Left renal cortex interstitium (tissue), 4 donors: ENCODE measurements around the gene PACRG. TPM values are rescaled to one million over a fixed set of nuclear protein-coding genes. Genes with fewer than 3 reads are reported as not detected.

Source experiments
- DNase-seq, 4 donors: peaks; one replicate each; pipeline ENCODE4 v3.0.0-alpha.2; 2013; ENCODE audit warnings: low read depth in 4 of 4, low spot score in 2 of 4, missing footprints in 1 of 4
- polyA plus RNA-seq, 4 donors: library from polyadenylated mRNA; unstranded; fragments of 120-200 nt; gene quantifications; one replicate each; pipeline ENCODE4 v1.2.1, GENCODE V29; 2013; ENCODE audit not compliant: insufficient read length in 4 of 4

PACRG gene
- polyA plus RNA-seq, 4 donors, result 13.7 to 20.1 (median 15.1) TPM

- DNase-seq, result no peak
These were observed 636.9 kb downstream of the PACRG start for GRCh38 chr6:163364641-163365040.

Other genes with a start within 250 kb of the PACRG start
- 10 to 100 TPM in 1 of 4 donors, 1 to 10 TPM in 3; 7.9 to 12.9 (median 9.1) TPM for gene PRKN, start 208 bp upstream of the PACRG start, polyA plus RNA-seq